Measurements from ENCODE around the gene TCF12.
"Not testable (repeated sequence)": the region's sequence is repeated elsewhere in the genome, so short reads cannot be mapped to it uniquely, and the experiment has no call there.

The TCF12 gene

DNA sequence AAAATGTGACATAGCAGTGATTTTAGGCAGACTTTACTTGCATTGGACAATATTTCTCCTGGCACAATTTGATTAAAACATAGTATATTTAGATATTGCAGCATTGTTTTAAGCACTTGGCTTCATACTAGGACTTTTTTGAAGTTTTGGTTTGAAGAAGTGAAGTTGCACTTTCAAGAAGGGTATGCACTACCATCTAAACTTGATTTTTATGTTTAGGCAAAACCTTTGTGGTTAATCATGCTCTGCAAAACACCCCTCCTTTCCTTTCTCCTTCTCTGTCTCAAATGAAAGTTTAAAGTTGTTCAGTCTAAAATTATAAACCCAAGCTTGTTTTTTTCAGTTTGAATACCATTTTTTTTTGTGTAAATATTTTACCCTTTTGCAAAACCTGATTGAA lies 173.8 kb downstream of the TCF12 start:
- no peak for DNase-seq (ENCODE audit: low read depth)

DNA sequence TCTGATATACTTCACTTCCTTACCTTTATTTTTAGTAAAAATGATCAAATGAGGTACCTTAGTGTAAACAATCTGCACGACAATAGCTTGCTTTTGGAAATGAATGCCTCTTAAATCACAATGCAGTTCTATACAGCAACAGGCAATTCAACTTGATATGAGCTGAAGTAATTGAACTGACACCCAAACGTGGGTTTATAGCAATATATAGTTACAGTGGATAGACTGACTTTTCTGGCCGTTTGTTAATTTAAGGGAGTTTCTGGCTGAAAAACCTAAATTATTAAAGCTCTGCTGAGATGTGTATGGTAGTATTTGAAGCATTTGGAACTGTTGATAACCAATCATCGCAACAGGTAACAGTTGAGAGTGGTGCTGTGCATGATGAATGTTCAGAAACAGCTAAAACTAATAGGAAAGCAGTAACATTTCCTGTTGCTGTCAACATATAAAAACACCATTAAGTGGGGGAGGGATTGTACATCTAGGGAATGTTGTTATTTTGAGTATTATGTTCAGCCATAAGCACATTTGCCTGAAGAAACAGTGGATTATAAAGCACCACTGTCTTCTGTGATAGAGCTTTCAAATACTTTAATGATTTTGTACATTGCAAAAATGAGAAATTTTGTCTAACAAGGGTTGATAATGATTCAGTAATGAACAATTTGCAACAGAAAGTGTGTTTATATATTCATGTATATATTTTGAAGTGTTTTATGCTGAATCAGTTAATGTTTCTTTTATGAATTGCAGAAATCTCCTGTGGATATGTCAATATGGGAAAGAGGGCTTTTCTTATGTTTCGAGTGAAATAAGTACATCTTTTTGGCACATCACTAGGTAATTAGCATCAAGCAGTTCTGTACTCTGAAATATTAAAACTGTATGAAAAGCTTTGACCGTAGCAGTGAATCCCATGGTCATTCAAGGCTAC lies 176.1 kb downstream of the TCF12 start:
- no peak for DNase-seq (ENCODE audit: low read depth)

DNA sequence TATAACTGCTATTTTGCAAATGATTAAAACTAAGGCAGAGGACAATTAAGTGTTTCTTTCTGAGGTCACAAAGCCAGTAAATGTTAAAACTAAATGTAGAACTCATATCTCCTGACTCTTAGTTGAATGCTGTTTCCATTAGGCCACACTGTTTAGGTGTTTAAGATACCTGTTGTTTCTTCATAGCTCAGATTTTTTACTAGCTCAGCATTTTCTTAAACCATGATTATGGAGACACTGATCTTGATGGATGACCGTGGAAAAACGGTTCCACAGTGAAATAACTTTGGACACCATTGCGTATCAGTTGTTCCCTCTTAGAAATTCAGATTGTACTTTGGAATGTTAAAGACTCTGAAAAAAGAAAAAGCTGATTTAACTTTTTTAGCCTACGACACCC lies 177.5 kb downstream of the TCF12 start:
- DNase-seq (ENCODE audit: low read depth), result no peak

DNA sequence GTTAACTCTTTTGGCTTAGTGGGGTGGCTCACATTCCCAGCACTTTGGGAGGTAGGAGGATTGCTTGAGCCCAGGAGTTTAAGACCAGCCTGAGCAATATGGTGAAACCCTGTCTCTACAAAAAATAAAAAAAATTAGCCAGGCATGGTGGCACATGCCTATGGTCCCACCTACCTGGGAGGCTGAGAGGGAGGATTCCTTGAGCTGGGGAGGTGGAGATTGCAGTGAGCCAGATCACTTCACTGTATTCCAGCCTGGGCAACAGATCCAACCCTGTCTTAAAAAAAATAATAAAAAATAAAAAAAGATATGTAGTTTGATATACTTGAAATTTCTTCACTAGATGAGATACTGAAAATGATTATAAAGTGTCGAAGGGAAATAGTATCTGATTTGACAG lies 178.8 kb downstream of the TCF12 start:
- DNase-seq (ENCODE audit: low read depth), result no peak

DNA sequence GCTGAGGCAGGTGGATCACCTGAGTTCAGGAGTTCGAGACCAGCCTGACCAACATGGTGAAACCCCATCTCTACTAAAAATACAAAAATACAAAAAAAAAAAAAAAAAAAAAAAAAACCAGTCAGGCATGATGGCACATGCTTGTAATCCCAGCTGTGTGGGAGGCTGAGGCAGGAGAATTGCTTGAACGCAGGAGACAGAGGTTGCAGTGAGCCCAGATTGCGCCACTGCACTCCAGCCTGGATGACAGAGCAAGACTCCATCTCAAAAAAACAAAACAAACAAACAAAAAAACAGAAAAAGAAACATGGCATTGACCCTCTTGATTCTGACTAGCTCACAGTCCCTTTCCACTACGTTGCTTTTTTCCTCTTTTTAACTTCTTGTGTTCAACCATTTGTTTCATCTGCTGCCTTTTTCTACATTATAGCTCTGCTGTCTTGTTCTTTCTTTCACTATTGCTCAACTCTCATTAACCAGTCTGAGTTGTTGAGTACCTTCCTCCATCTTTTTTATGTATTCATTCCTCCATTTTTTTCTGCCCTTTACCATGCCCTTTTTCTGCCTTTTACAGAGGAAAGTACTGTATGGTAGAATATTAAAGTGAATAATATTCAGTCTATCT lies 179.6 kb downstream of the TCF12 start:
- DNase-seq (ENCODE audit: low read depth), result not testable (repeated sequence)

DNA sequence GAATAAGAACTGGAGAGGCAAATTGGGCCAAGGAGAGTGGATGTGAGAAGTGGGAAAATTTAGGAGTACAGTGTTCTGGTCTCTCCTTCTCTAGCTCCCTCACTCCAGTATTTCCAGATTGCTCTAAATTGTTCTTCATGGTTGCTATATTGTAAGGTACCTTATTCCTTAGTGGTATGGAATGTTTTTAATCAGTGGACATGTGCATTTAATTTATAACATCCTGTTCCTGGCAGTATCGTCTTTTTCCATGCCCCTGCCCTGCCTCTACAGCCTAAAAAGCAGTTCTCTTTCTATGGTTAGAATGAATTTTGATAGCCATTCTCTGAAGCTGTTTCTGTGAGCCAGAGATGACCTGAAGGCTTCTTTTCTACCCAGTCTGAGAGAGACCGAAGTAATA lies 180.5 kb downstream of the TCF12 start:
- DNase-seq (ENCODE audit: low read depth), result no peak

DNA sequence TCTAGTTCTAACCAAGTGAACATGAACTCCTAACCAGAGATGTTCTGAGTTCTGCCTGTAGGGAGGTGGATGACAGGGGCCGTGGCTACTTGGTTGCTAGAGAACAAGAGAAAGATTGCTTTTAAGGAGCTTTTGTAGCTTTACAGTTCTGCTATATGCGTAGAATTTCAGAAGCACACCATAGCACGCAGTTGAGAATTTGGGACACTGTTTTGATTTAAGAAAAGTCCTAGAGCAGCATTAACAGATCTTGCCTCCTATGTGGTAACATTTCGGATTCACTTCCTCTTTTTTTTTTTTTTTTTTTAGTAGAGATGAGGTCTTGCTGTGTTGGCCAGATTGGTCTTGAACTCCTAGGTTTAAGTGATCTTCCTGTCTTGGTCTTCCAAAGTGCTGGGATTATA lies 181.7 kb downstream of the TCF12 start:
- DNase-seq (ENCODE audit: low read depth), result no peak

DNA sequence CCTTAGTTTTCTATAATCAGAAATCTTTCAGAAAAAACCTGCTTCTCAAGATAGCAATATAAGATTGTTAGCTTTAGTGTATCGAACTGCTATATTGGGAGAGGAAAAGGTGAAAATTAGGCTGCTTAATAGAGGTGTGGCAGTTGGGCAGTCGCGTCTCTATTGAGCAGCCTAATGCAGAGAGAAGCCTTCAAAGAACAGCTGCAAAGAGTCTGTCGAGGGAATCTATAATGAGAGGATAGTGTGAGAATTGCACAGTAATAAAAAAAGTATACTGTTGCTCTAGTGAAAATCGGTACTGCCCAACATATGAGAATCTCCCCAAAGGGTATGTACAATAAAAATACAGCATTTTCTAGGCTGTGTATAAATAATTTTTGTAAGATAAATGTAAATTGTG lies 184.4 kb downstream of the TCF12 start:
- DNase-seq (ENCODE audit: low read depth), result no peak

DNA sequence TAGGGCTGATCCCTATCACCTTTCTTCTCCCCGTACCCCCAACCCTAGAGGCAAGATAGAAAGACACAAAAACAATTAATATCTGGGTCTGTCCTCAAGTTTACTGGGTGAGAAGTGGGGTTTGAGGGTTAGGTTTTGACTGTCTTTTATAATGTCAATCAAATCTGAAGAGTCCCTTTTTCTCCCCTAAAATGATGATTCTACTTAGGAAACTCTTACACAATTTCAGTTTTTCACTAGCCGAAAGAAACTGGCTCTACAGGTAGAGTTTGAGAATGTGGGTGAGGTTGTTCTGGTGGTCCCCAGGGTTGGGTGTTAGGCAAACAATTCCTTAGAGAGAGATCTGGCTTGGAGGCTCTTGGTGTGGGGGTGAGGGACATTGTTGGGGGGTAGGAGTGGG lies 189.9 kb downstream of the TCF12 start:
- no peak for DNase-seq (ENCODE audit: low read depth)

DNA sequence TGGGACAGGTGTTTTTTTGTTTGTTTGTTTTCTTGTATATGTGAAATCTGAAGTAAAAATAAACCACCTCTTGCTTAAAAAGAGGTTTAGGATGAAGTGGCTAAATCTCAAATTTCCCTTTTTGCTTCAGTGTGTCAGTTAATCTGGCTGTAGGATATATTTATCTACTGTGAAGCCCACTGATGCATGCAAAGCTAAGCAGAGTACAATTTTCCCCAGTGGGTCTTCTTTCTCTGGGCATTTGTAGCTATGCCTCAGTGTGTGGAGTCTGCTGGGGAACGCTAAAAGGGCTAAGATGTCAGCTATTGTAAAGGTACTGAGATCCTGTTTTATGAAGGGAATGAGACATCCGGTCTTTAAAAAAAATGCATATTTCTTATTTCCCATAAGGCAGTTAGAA lies 190.6 kb downstream of the TCF12 start:
- DNase-seq (ENCODE audit: low read depth), result no peak

DNA sequence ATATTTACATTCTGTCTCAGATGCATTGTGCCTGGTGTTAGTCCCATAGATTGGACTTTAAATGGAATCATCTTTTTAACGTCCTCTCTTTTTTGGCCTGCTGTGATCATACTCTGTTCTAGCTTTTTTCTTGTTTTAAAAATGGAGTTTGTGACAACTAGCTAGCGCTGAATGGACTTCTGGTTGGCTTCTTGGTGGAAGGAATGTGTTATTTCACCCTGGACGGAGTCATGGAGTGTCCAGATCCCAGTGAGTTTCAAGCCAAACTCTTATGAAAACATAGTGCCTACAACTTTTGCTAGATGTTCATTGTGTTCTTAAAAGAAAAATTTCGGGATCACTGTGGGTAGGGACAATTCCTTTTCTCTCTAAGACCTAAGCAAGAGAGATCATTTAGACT lies 192.6 kb downstream of the TCF12 start:
- no peak for DNase-seq (ENCODE audit: low read depth)

DNA sequence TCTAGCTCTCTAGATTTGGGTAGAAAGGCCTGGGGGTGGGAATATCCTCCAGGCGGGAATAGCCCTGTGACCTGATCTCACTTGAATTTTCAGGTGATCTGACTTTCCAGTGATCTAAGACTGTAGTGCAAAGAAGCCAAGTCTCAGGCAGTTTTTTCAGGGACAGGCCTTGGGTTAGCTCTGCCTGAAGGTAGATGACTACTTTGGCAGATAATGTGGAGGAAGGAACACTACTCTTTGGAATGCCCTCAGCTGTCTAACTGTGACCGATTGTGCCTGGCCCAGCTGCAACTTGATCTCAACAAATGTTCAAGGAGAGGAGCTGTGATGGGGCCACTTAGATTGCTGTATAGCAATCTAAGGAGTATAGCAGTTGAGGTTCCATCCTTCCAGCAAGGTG lies 193.7 kb downstream of the TCF12 start:
- no peak for DNase-seq (ENCODE audit: low read depth)

DNA sequence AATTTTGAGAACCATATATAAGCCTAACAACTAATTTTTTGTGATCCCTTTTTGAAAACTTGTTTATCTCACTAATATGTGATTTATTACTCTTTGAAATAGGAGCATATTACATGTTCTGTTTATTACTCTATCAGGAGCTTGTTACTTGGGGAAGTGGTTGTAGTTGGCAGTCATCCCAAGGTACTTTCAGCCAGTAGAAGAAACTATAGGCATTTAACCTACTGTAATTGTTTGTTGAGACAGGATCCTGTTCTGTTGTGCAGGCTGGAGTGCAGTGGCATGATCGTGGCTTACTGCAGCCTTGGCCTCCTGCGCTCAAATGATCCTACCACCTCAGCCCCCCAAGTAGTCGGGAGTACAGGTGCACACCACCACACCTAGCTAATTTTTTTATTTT lies 195.6 kb downstream of the TCF12 start:
- DNase-seq (ENCODE audit: low read depth), result no peak

DNA sequence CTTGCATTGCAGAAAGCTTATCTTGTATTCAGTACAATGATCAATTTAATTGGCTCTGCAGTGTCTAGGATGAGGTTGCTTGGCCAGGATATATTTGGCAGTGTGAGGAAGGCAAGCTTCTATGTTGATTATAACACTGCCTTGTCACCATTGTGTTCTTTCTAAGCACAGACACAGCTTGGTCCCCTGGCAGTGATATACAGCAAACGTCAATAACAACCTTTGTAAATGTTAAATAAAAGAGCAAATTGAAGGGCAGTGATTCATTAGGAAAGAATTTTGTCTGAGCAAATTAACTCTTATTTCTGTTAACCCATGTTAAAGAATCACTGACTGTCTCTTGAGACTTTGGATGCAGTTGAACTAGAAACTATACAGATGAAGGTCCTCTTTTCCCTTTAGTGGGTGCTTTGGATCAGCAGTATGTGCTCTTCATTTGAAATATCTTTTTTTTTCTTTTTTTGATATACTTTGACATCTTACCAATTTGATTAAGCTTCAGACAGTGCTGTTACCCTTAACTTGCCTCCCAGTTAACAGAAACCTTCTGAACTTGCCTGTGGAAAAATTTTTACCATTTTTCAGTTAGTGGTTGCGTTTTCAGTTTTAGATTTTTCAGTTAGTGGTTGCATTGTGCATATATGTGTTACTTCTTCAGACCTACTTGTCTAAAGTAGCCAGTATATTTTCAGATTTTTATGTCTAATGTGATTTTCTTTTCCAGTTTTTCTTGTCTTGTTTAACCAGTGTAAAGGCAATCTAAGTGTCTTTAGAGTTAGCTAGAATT lies 199.8 kb downstream of the TCF12 start:
- no peak for DNase-seq (ENCODE audit: low read depth)

DNA sequence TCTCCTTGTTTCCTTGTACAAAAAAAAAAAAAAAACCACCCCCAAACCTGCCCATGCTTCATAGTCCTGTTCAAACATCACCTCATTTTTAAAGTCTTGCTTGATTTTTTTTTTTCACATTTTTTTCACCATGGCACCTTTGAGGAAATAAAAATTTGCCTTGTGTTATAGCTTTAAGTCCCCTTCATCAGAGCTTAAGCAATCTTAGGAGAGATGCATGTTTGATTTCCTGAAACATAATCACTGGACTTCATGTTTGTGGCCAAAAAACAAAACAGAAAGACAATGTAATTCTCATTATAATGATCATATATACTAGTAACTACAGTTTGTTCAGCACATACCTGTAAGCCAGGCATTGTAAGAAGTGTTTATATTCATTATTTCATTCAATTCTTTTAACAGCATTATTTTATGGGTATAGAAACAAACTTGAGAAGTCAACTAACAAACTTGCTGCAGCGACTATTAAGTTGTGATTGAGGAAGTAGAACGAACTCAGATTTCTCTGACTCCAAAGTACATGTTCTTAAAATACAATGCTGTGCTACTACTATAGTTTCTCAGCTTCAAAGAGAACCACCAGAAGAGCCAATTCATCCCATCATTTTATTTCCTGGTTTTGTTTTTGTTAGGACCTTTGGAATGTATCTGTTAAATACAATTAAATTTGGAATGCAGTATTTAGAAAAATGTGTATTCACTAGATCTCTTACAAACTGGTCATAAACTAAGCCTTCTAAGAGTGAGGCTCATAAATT lies 203.8 kb downstream of the TCF12 start:
- no peak for DNase-seq (ENCODE audit: low read depth)

DNA sequence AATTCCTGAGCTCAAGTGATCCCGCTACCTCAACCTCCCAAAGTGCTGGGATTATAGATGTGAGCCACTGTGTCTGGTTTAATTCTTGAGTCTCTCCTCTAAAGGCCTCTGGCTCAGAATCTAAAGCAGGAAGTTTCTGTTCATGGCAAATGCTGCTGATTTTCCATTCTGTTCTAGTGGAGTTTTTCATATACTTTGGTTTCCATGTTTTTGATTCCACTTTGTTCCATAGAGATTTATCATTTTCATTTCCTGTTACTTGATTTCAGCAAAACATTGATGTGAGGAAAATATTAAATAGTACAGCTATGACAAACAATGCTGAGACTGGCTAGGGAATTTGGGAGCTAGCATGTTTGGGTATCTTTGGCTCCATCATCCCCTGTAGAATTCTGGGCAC lies 205.6 kb downstream of the TCF12 start:
- DNase-seq (ENCODE audit: low read depth), result no peak

DNA sequence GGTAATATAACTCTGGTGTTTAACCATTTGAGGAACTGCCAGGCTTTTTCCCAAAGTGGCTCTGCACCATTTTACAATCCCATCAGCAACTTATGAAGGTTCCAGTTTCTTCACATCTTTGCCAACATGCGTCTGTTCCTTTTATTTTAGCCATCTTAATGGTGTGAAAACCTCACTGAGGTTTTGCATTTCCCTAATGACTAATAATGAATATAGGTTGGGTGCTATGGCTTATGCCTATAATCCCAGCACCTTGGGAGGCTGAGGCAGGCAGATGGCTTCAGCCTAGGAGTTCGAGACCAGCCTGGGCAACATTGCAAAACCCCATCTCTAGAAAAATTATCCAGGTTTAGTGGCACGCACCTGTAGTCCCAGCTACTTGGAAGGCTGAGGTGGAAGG lies 210.6 kb downstream of the TCF12 start:
- DNase-seq (ENCODE audit: low read depth), result no peak

DNA sequence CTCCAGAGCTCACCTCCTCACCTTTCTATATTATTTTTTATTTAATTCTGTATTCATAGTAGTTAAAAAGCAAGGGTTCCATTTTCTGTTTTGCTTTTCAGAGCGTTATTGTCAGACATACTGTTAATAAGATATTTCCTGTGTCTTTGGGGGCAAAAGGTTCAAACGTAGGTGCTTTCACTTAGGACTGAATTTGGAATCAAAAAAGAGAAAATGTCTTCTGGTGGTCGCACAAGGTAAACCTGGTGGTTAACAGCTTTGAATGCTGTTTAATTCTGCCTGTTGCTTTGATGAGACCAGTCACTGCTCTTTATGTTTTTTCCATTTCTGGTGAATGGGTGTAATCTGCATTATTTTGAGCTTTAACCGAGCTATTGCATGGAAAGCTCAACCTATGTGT lies 212.5 kb downstream of the TCF12 start:
- no peak for DNase-seq (ENCODE audit: low read depth)

DNA sequence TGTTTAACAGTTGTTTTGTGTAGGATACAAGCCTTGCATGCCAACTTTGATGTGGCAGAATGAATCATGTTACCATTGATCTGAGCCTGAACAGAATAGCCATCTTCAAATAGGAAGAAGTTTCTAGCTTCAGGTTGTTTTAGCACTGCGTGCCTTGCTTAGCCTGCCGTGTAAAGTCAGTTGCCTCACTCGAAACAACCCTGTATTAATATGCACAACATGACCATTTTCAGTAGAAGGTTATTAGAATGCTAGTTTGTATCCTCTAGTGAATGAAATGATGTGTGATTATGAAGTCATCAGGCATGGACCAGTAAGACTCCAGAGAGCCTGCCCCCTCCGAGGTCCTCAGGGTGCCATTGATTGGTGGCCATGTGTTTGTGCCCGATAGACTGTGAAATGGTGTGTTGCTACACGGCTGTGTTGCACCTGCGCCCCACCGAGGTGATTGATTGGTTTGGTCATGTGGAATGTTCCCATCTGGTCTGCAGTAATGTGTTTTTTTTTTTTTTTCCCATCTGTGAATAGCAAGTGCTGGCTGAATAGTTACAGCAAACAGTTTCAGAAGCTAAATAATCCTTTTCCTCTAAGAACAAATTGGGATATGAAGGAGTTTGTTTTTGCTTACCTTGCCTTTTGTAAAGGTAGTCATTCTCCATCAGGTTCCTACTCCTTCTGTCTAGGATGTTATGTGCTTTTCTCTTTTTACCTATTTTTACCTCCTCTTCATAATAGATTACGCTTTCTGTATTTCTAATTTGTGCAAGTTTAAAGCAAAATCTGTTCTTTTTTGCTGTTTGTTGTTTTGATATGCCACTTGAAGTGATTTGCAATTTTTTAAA lies 214.9 kb downstream of the TCF12 start:
- DNase-seq (ENCODE audit: low read depth), result no peak

DNA sequence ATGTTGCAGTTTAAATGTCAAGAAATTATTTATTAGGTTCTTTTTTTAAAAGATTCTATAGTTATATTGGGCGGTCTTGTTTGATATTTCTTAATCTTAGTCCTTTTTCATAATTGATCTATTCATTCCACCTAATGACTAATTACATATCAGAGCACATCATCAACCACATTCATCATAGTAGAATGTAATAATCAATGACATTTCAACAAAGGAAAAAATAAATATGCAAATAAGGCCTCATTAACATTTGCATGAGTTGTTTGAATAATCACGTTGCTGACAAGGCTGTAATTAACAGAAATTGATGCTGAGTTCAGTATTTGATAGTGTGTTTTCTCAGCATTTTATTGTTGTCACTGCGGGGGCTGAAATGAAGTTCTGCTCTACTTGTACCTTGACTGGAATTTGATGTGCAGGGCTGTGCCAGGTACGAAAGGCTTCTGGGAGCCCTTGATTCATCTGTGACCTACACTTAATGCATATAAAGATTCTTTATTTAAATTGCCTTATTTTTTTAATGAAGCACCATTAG lies 215.7 kb downstream of the TCF12 start:
- no peak for DNase-seq (ENCODE audit: low read depth)

DNA sequence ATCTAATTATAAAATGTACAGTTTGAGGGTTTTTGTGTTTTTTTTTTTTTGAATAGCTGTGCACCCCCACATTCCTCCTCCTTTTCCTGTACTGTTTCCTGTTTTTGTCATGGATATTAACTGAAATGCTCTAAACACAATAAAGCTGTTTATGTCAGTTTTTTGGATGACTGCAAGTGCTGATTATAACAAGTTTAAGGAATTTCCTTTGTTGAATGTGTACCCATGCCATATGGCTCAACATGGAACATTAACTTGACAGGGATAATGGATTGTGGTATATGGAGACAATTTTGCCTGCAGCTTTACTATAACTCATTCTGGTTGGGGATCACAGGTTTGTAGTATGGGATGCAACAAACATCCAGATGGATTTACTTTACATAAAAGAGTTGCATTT lies 216.4 kb downstream of the TCF12 start:
- DNase-seq (ENCODE audit: low read depth), result no peak
